Muscle of arm (tissue), 12 donors: Measurements from ENCODE around the gene SLC22A17. TPM values are rescaled to one million over a fixed set of nuclear protein-coding genes. Genes with fewer than 3 reads are reported as not detected.

Experiments
- DNase-seq: peaks from one replicate; pipeline ENCODE4 v3.0.0-alpha.2; 2013
- polyA plus RNA-seq, 12 donors: library from polyadenylated mRNA; unstranded; fragments of 120-200 nt; gene quantifications; one replicate each; pipeline ENCODE4 v1.2.1, GENCODE V29; 2013; ENCODE audit not compliant: insufficient read length in 12 of 12

Gene SLC22A17
- polyA plus RNA-seq, 12 donors, result 14.7 to 29.5 (median 19.7) TPM; not detected in 1

DNA sequence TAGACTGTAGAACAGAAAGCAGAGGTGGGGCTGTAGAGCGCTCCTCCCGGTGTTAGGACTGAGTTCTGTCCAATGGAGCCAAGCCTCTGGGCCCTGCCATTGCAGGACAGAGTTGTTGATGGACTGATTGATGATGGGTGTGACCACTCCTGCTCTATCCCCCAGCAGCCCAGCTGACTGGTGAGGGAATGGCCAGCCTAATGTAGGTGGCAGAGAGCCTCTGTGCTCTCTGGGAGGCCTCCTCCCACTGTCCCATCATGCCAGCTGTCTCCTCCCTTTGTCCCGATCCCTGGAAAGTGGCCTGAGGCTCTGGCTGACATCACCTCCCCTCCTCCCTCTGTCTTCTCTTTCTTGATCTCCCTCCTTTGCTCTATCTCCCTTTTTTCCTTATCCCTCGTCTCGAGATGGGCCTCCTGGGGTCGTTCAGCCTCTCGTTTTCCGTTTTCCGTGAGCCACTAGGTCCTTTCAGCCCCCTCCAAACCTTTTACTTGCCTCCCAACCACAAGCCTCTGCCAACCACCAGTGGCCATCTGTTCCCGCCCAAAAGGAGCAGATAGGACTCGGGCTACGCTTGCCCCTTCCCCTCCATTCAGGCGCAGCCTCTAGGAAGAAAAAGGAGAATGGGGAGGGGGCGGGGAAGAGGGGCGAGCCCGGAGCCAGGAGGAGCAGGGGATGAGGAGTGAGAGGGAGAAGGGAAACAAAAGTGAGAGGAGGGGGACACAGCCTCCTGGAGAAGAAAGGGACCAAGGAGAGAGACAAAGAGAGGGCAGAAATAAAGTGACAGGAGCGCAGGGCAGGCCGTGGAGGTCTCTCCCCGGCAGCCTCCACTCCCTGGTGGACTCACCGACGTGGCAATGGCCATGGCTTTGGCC is 11.7 kb upstream of the SLC22A17 start:
- peak; percentile 74 for DNase-seq

- no peak for DNase-seq
Observed at GRCh38 chr14:23362200-23362599, 9.5 kb upstream of the SLC22A17 start.

DNA sequence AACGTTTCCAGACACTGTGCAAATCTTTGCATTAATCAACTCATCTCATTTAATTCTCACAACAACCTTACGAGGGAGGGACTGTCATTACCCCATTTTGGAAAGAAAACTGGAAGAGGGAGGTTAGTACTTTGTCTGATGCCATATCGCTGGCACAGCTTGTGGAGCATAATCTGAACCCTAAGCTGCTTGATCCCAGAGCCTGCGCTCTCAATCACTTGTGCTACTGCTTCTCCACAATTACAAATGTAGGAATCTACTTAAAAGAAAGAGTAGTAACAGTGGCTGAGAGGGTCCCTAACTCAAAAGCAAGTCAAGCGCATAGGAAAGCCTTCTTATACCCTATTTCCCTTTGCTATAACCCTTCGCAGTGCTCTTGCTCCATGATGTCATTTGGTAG is 9.1 kb upstream of the SLC22A17 start:
- no peak for DNase-seq

DNA sequence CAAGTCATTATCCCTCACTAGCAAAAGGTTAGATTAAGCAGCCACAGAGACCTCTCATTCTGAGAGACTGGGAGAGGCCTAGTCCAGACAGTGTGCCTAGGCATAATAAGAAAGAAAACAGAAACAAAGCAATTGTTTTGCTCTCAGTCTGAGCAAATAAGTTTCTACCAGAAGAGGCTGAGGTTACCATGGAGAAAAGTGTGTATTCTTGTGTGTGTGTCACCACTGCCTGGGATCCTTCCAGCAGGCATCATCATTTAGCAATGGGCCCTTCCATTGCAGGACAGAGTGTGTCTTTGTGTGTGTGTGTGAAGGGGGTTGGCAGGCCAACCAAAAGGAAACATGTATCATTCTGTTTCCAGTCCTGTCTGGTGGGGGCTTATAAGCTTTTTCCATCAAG is 8.6 kb upstream of the SLC22A17 start:
- DNase-seq, result no peak

GRCh38 chr14:23360496-23360895 is 7.8 kb upstream of the SLC22A17 start:
- no peak for DNase-seq

DNA sequence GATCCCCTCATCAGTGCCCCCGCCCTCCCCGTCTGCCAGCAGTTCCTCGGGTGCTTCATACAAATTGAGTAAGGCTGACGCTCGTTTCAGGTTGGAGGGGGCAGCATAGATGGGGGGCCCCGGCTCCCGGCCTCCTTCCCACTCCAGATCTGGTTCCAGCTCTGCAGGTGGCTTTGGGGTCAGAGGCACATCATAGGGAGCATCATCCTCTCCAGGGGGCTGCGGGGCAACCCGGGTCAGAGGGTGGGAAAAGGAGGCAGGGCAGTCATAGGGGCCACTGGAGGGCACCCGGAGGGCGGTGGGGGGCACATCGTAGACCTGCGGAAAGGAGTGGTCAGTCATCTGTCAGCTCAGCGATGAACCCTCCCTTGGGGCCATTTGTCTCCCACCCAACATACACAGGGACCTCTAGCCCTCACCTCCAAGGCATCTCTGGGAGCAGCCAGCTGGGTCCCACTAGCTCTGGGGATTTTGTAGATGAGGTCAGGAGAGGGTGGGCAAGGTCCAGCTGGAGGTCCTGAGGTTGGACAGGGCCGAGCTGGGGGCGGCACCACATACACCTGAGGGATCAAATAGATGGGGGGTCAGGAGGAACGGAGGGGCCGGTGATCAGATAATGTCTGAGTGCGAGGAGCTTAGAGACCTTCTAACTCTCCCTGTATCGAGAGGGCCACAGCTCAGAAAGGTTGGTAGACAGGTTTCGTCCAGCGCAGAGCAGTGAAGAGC is 7.2 kb upstream of the SLC22A17 start:
- no peak for DNase-seq

DNA sequence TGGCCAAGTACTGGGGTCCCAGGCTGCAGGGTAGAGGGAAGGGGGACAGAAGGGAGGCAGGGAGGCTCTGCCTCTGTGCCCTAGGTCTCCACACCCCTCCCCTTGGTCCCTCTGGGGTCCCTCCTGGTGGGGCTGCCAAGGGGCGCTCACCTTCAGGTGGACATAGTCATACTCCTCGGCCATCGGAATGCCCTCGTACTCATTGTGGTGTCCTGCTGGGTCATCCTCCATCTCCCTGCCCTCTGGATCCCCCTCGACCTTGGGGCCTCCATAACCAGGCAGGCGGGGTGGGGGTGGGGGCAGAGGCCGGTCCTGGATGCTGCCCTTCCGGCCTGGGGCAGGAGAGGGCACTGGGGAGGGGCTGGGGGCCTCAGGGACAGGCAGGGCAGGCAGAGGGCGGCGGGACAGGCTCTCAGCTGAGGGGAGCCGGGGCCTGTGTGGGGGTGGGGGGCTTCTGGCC is 6.5 kb upstream of the SLC22A17 start:
- no peak for DNase-seq

GRCh38 chr14:23358553-23359166 is 6.0 kb upstream of the SLC22A17 start:
- no peak for DNase-seq

GRCh38 chr14:23358042-23358441 is 5.4 kb upstream of the SLC22A17 start:
- DNase-seq, result no peak

GRCh38 chr14:23357261-23357660 is 4.6 kb upstream of the SLC22A17 start:
- DNase-seq, result no peak

GRCh38 chr14:23356662-23357061 is 4.0 kb upstream of the SLC22A17 start:
- no peak for DNase-seq

GRCh38 chr14:23355871-23356435 is 3.3 kb upstream of the SLC22A17 start:
- DNase-seq, result no peak

GRCh38 chr14:23354990-23355389 is 2.3 kb upstream of the SLC22A17 start:
- no peak for DNase-seq

GRCh38 chr14:23353433-23353780 is 720 bp upstream of the SLC22A17 start:
- DNase-seq, result no peak

DNA sequence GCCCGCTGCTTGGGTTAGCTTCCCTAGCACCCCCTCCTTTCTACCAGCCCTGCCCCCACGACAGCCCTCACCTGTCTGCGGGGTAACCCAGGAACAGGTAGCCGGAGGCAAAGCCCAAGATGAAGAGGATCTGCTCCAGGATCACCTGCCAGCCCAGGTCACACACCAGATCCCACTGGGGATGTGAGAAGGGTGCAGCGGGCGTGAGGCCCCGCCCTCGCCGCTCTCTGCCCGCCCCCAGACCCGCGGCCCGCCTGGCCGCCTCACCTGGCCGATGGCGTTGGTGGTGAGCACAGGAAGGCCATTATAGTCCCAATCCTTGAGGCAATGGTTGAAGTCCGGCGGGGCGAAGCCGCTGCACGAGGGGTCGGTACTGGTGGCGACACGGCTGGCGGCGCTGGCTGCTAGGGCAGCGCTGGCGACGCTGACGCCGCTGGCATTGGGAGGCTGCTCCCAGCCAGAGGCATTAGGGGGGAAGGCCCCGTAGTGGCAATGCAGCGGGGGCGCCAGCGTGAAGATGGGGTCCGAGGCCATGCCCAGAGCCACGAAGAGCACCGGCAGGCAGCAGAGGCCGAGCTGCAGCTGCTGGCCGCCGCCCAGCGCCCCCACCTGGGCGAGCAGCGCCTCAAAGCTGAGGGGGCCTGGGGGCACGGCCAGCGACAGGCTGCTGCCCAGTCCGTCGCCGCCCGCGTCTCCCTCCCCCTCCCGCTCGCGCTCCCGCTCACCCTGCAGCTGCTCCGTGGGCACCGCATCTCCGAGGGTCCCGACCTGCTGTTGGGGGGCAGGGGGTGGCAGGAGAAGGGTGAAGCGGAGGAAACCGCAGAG is 794 bp downstream of the SLC22A17 start:
- DNase-seq, result no peak

DNA sequence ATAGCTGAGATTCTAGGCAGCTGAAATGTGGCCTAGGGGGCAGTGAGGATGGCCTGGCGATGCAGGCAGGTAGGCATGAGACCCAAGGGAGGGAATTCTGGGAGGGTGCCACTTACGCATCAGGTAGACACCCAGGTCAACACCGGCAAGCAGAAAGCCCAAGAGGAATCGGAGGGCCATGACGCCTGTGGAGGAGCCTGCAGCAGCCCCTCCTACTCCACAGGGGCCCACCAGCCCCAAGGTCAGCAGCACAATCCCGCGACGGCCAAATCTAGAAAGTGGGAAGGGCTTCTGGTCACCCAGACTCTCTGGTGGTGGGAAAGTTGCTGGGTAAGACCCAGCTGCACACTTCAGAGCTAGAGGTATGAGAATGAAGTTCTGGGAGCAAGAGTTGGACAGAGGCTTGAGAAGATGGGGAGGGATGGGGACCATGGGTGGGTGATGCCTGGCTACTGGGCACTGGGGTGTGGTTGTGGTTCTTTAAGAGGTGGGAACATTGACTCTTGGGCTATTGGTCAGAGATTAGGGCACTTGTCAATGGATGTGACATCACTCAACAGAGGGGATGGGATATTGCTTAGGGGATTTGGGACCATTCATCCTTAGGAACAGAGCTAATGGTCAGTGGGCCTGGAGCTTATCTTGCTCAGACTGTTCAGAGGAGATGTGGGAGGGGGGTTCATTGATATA is 3.4 kb downstream of the SLC22A17 start:
- no peak for DNase-seq

DNA sequence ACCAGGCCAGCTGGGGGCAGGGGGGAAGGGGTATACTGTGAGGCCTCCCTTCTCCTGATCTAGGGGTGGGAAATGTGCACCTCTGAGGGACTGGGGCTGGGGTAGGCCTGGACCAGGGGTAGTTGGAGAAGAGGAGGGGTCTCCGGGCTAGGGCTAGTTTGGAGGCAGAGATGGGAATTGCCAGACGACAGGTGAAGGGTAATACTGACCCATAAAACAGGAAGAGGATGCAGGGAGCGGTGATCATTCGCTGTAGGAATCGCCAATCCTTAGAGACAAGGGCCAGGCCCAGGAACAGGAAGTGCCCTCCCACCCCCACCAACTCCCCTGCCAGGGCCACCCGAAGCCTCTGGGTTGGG is 4.4 kb downstream of the SLC22A17 start:
- DNase-seq, result no peak

DNA sequence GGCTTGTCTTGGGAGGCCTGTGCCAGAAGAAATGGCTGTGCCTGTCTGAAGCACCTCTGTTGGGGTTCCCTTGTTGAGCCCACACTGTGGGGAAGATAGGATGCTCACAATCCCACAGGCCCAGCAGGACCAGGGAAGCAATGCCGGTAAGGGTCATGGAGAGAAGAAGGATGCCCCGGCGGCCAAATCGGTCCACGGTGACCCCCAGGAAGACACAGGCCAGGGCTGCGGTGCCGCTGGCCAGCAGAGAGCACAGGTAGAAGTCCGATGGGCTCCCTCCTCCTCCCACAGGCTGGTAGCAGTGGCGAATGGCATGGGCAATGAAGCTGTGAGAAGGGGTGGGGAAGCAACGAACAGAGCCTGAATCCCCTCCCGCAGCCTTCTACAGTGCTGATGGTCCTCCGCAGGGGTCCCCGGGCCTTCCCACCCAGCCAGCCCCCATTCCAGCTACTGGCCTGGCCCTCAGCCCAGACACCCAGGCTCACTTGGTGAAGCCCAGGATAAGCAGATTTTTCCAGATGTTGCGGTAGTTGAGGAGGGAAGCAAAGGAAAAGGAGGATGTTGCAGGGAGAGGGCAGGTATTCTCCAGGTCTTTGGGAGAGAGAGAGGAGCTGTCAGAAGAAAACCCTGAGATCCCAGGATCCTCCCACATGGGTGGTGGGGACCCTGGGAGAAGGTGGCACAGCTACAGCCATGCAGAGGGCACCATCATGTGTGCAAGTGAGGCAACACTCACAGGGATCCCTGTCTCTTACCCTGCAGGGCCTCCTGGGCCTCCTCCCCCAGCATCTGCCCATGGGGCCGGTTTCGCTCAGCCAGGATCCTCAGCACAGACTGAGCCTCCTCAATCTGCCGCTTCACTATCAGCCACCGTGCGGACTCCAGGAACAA is 5.0 kb downstream of the SLC22A17 start:
- DNase-seq, result no peak

- DNase-seq, result no peak
Observed at GRCh38 chr14:23346693-23347405, 5.8 kb downstream of the SLC22A17 start.
